A549 (cell line): Measurements from ENCODE around the gene ENTPD5. TPM values are rescaled to one million over a fixed set of nuclear protein-coding genes. Genes with fewer than 3 reads are reported as not detected.

Experiments
- BCL3 ChIP-seq: fragments of >200 bp; sonication (Bioruptor Twin); formaldehyde crosslinking; IDR thresholded peaks from 3 replicates; pipeline ENCODE4 v1.6.1; 2016
- polyA plus RNA-seq, 4 experiments: library from polyadenylated mRNA; depleted of rRNA in 3 of 4; stranded (reverse); fragments of >200 nt; fragmentation: RNase III in 1 of 4; extraction: RNeasy Plus Mini Kit Qiagen cat#74134 plus additional on column Dnase treatment in 1 of 4; gene quantifications; 2 replicates in 3 of 4; 3 replicates in 1 of 4; pipeline ENCODE4 v1.2.3, GENCODE V29; 2011 to 2017
- small RNA-seq, 6 experiments: library from RNA; depleted of rRNA; stranded (forward); fragments of <200 nt; gene quantifications; one replicate each; pipeline ENCODE3, GENCODE V24; 2012

ENTPD5 gene
- polyA plus RNA-seq, 2 of the 4 experiments (the other 2 are of a cell fraction), result 6.0 to 17.4 TPM

GRCh38 chr14:73909681-73910080 is 109.4 kb downstream of the ENTPD5 start (continued):
- TF ChIP-seq BCL3, result no peak

Small RNA genes within 50 kb of the gene (small RNA-seq; reads per million reads assigned to genes)
- gene AC005480.2, result 0 reads per million in 6 experiments

Other genes with a start within 250 kb of the ENTPD5 start
- 17.7 and 30.5 TPM in 2 replicates for gene PTGR2, start 167.5 kb downstream of the ENTPD5 start, polyA plus RNA-seq (2011; rRNA removed)
- 11.3 to 14.0 TPM (median 13.5 TPM) in 3 replicates for gene PTGR2, start 167.5 kb downstream of the ENTPD5 start, polyA plus RNA-seq (2017; fragmentation: RNase III; extraction: RNeasy Plus Mini Kit Qiagen cat#74134 plus additional on column Dnase treatment)
- gene ZNF410, start 132.4 kb downstream of the ENTPD5 start, polyA plus RNA-seq (2011; rRNA removed), result 70.8 and 87.7 TPM in 2 replicates
- 33.2 to 35.8 TPM (median 35.3 TPM) in 3 replicates for gene ZNF410, start 132.4 kb downstream of the ENTPD5 start, polyA plus RNA-seq (2017; fragmentation: RNase III; extraction: RNeasy Plus Mini Kit Qiagen cat#74134 plus additional on column Dnase treatment)
- 1.6 TPM in 2 replicates for gene FAM161B, start 69.2 kb downstream of the ENTPD5 start, polyA plus RNA-seq (2011; rRNA removed)
- 1.5 to 1.9 TPM (median 1.6 TPM) in 3 replicates for gene FAM161B, start 69.2 kb downstream of the ENTPD5 start, polyA plus RNA-seq (2017; fragmentation: RNase III; extraction: RNeasy Plus Mini Kit Qiagen cat#74134 plus additional on column Dnase treatment)
- gene COQ6, start 69.0 kb downstream of the ENTPD5 start, polyA plus RNA-seq (2011; rRNA removed), result 41.9 and 46.4 TPM in 2 replicates
- 24.8 to 28.8 TPM (median 26.1 TPM) in 3 replicates for gene COQ6, start 69.0 kb downstream of the ENTPD5 start, polyA plus RNA-seq (2017; fragmentation: RNase III; extraction: RNeasy Plus Mini Kit Qiagen cat#74134 plus additional on column Dnase treatment)
- 3.4 and 4.9 TPM in 2 replicates for gene BBOF1, start 61 bp upstream of the ENTPD5 start, polyA plus RNA-seq (2011; rRNA removed)
- 5.8 to 6.1 TPM (median 5.9 TPM) in 3 replicates for gene BBOF1, start 61 bp upstream of the ENTPD5 start, polyA plus RNA-seq (2017; fragmentation: RNase III; extraction: RNeasy Plus Mini Kit Qiagen cat#74134 plus additional on column Dnase treatment)
- 8.1 and 8.6 TPM in 2 replicates for gene ALDH6A1, start 65.2 kb upstream of the ENTPD5 start, polyA plus RNA-seq (2011; rRNA removed)
- gene ALDH6A1, start 65.2 kb upstream of the ENTPD5 start, polyA plus RNA-seq (2017; fragmentation: RNase III; extraction: RNeasy Plus Mini Kit Qiagen cat#74134 plus additional on column Dnase treatment), result 2.4 to 3.3 TPM (median 2.4 TPM) in 3 replicates
- 10.0 and 10.8 TPM in 2 replicates for gene LIN52, start 65.7 kb upstream of the ENTPD5 start, polyA plus RNA-seq (2011; rRNA removed)
- gene LIN52, start 65.7 kb upstream of the ENTPD5 start, polyA plus RNA-seq (2017; fragmentation: RNase III; extraction: RNeasy Plus Mini Kit Qiagen cat#74134 plus additional on column Dnase treatment), result 7.7 to 9.3 TPM (median 9.3 TPM) in 3 replicates
- gene VSX2, start 220.2 kb upstream of the ENTPD5 start, polyA plus RNA-seq (2011; rRNA removed), result 0.03 TPM in 1 of 2 replicates, not detected in the other
- gene VSX2, start 220.2 kb upstream of the ENTPD5 start, polyA plus RNA-seq (2017; fragmentation: RNase III; extraction: RNeasy Plus Mini Kit Qiagen cat#74134 plus additional on column Dnase treatment), result not detected in 3 replicates